ENCODE measurements around the gene CCDC167.

DNA sequence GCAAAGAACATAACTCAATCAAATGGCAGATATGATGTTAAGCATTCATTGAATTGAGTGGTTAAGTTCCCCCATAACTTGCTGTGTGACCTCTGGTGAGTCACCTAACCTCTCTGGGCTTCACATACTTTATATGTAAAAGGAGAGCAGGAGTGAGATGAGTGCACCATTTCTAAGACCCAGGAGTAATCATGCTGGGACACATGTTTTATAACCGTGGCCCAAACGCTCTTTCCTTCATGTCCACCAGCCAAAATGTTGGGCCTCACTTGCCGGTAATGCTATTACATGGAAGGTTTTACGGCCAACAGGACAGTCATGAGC is 40.3 kb upstream of the CCDC167 start:
- TF ChIP-seq NR2C1 (IDR thresholded peaks at IDR 0.05) (no peak), JUND (IDR thresholded peaks at IDR 0.05; ENCODE audit: low read depth, low read length) (no peak)
- TF ChIP-seq, protein P1, sequence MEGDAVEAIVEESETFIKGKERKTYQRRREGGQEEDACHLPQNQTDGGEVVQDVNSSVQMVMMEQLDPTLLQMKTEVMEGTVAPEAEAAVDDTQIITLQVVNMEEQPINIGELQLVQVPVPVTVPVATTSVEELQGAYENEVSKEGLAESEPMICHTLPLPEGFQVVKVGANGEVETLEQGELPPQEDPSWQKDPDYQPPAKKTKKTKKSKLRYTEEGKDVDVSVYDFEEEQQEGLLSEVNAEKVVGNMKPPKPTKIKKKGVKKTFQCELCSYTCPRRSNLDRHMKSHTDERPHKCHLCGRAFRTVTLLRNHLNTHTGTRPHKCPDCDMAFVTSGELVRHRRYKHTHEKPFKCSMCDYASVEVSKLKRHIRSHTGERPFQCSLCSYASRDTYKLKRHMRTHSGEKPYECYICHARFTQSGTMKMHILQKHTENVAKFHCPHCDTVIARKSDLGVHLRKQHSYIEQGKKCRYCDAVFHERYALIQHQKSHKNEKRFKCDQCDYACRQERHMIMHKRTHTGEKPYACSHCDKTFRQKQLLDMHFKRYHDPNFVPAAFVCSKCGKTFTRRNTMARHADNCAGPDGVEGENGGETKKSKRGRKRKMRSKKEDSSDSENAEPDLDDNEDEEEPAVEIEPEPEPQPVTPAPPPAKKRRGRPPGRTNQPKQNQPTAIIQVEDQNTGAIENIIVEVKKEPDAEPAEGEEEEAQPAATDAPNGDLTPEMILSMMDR (IDR thresholded peaks at IDR 0.05 in 2 of 3, conservative IDR thresholded peaks at IDR 0.05 in 1 of 3; ENCODE audit: control insufficient read depth in 2 of 3, extremely low read depth in 1 of 3, insufficient read depth in 1 of 3, low read depth in 3 of 3, low read length in 3 of 3) = no peak
